DMS 273 treated with DMSO at 0.1 percent for 48 hours (cell line): ENCODE measurements around the gene C16orf92.
A peak's percentile ranks its signal among the peaks of the same experiment; 100 is the strongest.

Source experiments
- DNase-seq: peaks from one replicate; lab custom pipeline; 2025; lab: John Stamatoyannopoulos, UW

Gene C16orf92

DNA sequence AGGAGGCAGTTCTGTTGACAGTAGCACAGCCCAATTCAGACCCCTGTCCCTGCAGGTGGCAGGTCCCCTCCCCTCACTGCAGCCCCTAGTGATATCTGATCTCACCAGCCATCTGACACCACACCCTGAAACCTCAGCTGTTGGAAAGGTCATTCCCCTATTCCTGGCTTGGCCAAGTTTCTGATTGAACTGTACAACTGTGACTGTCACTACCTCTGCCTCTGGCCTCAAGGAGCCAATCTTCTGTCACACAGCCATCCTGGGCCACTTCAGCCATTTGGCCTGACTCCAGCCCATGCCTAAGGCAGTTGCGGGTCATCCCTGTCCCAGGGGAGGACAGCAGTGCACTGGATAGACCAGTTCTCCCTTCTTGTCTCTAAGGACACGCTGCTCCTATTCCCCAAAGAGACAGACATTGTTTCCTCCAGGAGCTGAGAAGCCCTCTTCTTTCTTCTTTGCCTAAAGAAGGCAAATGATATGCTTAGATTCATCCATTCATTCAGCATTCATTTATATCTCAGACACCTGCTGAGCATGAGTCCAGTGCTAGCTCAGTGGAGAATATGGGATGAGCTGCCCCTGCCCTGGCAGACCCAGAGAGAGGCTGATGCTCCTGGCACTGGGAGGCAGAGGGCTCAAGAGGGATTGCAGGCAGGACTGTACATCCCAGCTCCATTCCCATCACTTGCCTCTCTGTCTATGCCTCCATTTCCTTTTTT, 38.0 kb downstream of the C16orf92 start:
- no peak for DNase-seq

DNA sequence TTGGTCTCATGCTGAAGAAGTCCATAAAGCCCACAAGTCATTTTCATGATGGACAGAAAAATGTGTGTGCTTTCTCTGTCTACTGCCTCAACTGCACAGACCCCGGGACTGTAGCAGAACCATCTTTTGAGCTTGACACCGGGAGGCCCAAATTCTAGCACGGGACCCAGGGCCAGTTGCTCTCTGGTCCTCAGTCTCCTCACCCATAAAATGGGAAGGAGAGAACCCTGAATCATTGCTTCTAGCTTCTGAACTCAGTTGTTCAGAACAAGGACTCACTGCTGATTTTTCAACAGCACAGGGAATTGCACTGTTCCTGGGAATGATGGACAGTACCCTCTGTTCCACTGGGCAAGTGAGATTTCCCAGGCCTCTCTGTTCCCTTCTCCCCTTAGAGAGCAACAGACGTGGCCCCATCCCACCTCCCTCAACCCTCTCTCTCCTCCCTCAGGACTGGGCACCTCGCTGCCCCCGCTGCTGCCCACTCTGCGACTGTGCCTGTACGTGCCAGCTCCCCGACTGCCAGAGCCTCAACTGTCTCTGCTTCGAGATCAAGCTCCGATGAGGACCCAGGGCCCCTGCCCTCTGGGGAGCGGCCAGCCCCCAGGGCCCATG, 40.4 kb downstream of the C16orf92 start:
- no peak for DNase-seq

DNA sequence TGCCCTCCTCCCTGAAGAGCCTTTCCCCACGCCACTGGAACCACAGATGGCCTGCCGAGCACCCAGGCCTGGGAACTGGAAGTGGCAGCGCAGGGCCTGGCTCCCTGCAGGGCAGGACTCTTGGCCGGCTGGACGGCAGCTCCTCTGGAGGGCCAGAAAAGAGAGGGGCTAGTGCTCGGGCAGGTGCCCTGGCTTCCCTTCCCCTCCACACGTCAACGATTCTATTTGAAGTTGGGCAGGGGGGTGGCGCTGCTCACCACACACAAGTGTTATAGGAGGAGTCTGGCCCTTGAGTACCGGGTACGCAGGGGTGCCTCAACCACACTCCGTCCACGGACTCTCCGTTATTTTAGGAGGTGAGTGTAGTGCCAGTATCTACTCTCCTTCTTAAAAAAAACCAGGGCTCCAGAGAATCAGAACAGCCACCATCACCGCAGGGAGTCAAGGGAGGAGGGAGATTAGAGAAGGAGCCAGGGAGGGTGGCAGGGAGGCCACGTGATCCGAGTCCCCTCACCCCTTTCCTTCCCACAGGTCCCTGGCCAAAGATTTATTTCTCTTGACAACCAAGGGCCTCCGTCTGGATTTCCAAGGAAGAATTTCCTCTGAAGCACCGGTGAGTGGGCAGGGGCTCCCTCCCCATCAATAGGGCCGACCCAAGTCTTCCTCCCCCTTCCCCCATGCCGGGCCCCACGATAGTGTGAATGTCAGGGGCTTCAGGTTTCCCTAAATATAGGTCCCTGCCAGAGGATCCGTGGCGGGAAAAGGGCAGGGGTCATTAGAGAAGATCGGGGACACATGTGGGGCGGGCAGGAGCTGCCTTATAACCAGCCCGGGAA, 41.1 kb downstream of the C16orf92 start:
- DNase-seq: peak; percentile 67

DNA sequence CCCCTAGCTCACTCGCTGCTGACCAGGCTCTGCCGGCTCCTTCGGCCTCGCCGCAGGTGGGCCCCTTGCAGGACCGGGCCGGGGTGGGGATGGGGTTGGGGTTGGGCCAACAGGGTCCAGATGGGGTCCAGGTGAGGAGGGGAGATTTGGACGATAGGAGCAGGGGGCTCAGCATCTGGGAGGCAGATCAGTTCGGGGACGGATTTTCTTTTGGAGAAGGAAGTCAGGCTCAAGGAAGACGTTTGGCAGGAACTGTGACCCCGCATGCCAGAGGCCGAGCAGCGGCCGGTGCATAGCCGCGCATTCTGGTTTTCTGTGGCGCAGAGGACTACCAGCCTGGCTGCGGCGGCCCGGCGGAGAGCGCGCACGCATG, 41.7 kb downstream of the C16orf92 start:
- DNase-seq: no peak

DNA sequence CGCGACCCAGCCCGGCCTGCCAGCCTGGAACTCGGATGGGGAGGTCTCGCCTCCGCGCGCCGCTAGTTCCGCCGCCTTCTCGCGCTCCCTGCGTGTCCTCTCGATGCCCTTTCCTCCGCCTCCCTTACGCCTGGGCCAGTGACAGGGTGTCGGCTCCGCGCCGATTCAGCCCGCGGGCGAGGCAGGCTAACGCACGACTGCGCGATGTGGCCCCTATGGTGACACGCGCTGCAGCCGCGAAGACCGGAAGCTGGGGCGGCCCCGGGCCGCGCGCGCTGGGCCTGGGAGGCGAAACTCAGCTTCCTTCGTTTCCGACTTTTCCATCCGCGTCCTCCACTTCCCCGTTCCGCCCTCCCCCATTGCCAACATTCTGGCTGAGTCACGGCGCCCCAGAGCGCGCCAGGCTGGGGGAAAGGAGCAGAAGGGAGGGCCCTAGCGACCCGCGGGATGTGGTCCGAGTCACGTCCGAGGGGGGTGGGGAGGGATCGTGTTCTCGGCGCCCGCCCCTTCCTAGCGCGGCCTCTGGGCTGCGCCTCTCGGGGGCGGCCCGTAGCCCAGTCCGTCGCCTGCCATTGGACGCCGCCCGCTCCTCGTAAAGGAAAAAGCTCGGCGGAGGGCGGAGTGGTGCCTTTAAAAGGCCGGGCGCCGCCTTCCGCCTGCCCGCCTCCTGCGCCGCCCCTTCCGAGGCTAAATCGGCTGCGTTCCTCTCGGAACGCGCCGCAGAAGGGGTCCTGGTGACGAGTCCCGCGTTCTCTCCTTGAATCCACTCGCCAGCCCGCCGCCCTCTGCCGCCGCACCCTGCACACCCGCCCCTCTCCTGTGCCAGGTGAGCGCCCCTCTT, 42.3 kb downstream of the C16orf92 start, which contains the start of gene ALDOA:
Gene ALDOA, plus strand, starts transcription at position 659 of the 841 bp plus-strand sequence. CDS start 1,138 bp downstream, outside the sequence.
- peak; percentile 95 for DNase-seq

DNA sequence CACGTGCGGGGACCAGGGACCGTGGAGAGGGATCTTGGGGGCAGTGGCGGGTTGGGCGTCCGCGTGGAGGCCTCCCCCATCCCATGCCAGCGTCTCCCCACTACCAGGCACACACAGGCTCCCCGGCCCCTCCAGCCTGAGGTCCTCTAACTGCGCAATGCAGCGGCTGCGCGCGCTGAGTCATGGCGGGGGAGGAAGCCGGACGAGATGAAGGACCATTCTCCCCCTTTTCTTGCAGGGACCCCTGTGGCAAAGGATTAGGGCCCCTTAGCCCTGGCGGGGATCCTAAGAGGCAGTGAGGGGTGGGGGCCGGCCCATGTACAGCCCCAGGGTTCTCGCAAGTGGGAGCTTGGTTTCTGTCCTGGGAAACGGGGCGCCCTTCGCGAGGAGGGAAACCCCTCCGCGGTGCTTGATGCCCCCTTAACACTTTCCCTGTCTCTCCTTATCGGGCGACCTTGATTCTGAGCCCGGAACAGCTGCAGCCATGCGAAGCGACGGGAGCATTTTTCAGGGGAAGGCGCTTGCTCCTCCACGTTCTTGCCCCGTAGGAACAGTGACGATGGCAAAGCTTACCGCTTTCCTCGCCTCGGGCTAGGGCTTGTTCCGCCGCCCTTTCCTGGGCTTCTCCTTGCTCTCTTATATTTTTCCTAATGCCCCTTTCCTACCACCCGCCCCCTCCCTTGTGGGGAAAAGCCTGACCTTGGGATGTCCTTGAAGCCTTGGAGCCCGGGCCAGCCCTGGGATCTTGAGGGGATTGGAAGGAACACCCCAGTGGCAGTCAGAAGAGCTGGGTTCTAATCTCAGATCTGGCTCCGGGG, 43.2 kb downstream of the C16orf92 start:
- DNase-seq: no peak

DNA sequence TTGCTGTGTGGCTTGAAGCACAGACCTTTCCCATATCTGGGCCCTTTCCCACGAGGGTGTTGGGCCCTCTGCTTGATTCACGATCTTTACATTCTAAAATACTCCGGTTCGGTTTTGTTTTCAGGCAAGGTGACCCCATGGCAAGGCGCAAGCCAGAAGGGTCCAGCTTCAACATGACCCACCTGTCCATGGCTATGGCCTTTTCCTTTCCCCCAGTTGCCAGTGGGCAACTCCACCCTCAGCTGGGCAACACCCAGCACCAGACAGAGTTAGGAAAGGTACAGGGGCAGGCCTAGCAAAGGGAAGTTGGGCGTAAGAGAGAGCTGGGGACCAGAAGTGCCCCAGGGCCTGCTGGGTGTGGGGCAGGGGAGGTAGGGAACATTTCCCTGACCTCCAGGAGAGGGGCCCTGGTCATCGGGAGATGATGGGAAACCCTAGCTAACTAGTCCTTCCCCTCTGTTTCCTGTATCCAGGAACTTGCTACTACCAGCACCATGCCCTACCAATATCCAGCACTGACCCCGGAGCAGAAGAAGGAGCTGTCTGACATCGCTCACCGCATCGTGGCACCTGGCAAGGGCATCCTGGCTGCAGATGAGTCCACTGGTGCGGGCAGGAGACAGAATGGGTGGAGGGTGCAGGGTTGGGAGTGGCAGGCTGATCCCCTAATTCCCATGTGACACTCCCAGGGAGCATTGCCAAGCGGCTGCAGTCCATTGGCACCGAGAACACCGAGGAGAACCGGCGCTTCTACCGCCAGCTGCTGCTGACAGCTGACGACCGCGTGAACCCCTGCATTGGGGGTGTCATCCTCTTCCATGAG, 44.0 kb downstream of the C16orf92 start:
- no peak for DNase-seq

DNA sequence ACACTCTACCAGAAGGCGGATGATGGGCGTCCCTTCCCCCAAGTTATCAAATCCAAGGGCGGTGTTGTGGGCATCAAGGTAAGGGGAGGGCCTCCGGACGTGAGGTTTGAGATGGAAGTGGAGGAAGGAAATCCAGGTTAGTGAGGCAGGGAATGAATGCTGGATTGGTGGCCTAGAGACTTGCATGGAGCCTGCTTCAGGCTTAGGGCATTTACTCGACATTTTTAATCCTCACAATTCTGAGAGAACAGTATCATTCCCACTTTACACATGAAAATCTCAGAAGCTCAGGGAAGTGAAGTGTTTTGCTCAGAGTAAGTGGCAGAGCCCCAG, 44.6 kb downstream of the C16orf92 start:
- DNase-seq: no peak

DNA sequence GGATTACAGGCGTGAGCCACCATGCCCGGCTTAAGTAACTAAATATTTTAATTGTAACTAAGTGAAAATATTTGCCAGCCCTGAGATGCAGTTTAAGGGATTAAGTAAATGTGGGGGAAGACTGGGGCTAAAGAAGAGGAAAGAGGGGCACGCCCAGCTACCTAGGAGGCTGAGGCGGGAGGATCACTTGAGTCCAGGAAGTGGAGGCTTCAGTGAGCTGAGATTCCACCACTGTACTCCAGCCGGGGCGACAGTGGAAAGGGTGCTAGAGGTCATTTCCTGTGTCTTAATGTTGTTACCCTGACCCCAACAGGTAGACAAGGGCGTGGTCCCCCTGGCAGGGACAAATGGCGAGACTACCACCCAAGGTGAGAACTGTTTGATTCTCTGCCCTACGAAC, 45.3 kb downstream of the C16orf92 start:
- DNase-seq: no peak

DNA sequence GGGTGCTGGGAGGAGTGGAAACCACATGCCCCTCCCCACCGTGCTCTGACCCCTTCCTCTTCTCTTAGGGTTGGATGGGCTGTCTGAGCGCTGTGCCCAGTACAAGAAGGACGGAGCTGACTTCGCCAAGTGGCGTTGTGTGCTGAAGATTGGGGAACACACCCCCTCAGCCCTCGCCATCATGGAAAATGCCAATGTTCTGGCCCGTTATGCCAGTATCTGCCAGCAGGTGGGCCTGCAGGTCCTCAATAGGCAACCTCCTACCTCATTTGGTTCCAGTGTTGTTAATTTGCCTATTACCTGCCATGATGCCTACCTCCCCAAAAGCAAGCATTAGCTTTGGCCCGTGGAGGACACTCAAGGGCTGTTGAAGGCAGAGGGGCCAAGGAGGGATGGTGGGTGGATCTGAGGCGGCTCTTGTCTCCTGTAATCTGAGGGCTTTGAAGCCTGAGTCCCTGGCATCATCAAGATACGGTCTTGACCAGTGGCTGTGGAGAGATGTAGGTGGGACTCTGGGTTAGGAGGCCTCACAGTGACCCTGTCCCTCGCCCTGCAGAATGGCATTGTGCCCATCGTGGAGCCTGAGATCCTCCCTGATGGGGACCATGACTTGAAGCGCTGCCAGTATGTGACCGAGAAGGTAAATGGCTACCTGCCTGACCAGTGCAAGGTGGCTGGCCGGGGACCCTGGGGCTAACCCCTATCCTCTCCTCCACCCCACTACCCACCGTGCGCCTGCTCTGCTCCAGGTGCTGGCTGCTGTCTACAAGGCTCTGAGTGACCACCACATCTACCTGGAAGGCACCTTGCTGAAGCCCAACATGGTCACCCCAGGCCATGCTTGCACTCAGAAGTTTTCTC, 46.0 kb downstream of the C16orf92 start:
- DNase-seq: no peak

DNA sequence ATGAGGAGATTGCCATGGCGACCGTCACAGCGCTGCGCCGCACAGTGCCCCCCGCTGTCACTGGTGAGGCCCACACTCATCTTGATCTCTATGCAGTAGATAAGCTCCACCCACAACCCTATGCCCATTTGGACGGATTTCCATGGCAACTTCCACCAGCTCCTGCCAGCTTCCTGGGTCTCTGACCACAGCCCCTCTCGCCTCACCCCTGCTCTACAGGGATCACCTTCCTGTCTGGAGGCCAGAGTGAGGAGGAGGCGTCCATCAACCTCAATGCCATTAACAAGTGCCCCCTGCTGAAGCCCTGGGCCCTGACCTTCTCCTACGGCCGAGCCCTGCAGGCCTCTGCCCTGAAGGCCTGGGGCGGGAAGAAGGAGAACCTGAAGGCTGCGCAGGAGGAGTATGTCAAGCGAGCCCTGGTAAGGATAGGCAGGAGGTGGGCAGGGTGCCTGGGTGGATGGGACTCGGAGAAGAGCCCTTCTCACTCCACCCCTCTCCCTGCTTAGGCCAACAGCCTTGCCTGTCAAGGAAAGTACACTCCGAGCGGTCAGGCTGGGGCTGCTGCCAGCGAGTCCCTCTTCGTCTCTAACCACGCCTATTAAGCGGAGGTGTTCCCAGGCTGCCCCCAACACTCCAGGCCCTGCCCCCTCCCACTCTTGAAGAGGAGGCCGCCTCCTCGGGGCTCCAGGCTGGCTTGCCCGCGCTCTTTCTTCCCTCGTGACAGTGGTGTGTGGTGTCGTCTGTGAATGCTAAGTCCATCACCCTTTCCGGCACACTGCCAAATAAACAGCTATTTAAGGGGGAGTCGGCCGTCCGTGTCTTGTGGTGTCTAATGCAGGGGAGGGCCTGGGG, 46.8 kb downstream of the C16orf92 start:
- DNase-seq: no peak

DNA sequence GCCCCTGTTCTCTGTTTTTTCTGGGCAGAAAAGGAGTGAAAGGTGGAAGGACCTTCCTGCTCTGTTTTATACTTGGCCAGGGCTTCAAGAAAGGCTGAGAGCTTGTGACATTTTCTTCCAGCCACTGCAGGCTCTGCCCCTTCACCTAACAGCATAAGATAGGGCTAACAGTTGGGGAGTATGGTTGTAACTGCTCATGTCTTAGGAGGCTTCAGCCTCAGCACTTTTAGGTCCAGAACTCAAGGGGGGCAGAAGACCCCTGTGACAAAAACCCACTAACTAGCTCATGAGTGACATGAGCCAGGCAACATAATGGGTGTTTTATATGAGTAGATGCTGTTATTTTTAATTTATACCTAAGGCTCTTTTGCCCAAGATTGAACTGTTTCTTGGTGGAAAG, 47.5 kb downstream of the C16orf92 start:
- DNase-seq: no peak
